Left ventricle myocardium superior (tissue), 1 donor: ENCODE measurements around the gene IFNK. TPM values are rescaled to one million over a fixed set of nuclear protein-coding genes. Genes with fewer than 3 reads are reported as not detected.
"Not testable (repeated sequence)": the region's sequence is repeated elsewhere in the genome, so short reads cannot be mapped to it uniquely, and the experiment has no call there.

Experiments used
- ATAC-seq: fragments of 200-7000 bp; cut with Tn5 transposase; one replicate; pipeline ENCODE4 v1.9.1; 2020; ENCODE audit warnings: mild to moderate bottlenecking, moderate library complexity
- DNase-seq: peaks from one replicate; pipeline ENCODE4 v3.0.0-alpha.2; 2020
- intact Hi-C: fragments of 100-400 bp; cut with micrococcal nuclease; formaldehyde crosslinking; loops from one replicate; pipeline ENCODE4 v1.11.0; 2022
- long read RNA-seq: library from polyadenylated mRNA; unstranded; transcript quantifications from one replicate; pipeline ENCODE4 v2.0.0, GENCODE V29; 2021
- total RNA-seq: library from RNA; stranded (reverse); fragmentation: NEBNext Ultra II Directional; extraction: Animal tissue kit (Norgen Biotek cat#: 25700); gene quantifications from one replicate; pipeline ENCODE4 v1.2.1, GENCODE V29; 2021
- donor health status: DM: no; HTN: yes; CAD: no; lungs with severe emphysema.

IFNK gene, protein sequence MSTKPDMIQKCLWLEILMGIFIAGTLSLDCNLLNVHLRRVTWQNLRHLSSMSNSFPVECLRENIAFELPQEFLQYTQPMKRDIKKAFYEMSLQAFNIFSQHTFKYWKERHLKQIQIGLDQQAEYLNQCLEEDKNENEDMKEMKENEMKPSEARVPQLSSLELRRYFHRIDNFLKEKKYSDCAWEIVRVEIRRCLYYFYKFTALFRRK
- not detected for total RNA-seq
- long read RNA-seq = 0 reads

- no peak for DNase-seq
- intact Hi-C loops = no loop called here
- ATAC-seq = no peak
Measured at GRCh38 chr9:27524236-27524635, at the start of gene IFNK. Gene IFNK, plus strand, starts transcription at chr9:27524290. Its CDS starts 47 bp downstream, at chr9:27524337.

DNA sequence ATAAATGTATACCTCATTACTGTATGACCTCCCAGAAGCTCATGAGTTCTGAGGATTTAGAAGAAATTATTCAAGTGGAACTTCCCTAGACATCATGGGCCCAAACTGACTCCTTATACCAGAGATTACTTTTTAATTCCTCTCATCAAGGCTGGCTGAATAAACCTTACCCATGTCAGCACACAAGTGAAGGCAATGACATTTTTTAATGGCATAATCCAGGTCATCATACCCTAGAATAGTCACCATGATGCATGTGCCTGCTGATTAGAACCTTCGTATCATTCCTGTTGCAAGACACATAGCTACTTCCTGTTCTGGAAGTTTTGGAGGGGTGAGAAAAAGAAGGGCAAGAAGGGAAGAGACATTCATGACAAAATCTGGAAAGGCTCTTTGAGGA is 49.8 kb upstream of the IFNK start:
- intact Hi-C loops = loop anchor here (10.0 kb wide), 1 partner anchor 90 kb away; no protein-coding TSS in a partner anchor
- DNase-seq (no peak), ATAC-seq (peak; percentile 33)

GRCh38 chr9:27475057-27475595 is 49.0 kb upstream of the IFNK start:
- DNase-seq (peak; percentile 32), ATAC-seq (peak; percentile 59)
- intact Hi-C loops = loop anchor here (10.0 kb wide), 1 partner anchor 90 kb away; no protein-coding TSS in a partner anchor

- ATAC-seq (no peak), DNase-seq (no peak)
- intact Hi-C loops = loop anchor here (10.0 kb wide), 1 partner anchor 92 kb away; no protein-coding TSS in a partner anchor
Measured at GRCh38 chr9:27476870-27477515, 47.1 kb upstream of the IFNK start.

DNA sequence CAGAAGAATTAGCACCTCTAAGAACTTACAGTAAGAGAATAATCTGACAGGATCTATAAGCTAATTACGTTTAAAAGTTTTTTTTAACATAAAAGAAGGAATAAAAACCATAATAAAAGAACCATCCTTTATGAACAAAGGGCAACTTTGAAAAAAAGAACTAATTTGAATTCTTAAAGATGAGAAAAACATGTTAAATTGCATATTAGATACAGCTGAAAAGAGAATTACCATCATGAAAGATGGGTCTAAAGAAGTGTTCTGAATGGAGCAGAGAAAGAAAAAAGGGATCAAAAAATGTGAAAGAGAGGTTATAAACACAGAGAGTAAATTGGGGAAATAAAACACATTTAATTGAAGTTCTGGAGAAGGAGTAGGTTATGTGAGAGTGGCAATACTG is 45.8 kb upstream of the IFNK start:
- DNase-seq (no peak), ATAC-seq (no peak)
- intact Hi-C loops = loop anchor here (10.0 kb wide), 1 partner anchor 94 kb away; no protein-coding TSS in a partner anchor

GRCh38 chr9:27482709-27483108 is 41.4 kb upstream of the IFNK start:
- DNase-seq (no peak), ATAC-seq (no peak)
- intact Hi-C loops = no loop called here

- DNase-seq (no peak), ATAC-seq (no peak)
- intact Hi-C loops = no loop called here
Measured at GRCh38 chr9:27483576-27483975, 40.5 kb upstream of the IFNK start.

DNA sequence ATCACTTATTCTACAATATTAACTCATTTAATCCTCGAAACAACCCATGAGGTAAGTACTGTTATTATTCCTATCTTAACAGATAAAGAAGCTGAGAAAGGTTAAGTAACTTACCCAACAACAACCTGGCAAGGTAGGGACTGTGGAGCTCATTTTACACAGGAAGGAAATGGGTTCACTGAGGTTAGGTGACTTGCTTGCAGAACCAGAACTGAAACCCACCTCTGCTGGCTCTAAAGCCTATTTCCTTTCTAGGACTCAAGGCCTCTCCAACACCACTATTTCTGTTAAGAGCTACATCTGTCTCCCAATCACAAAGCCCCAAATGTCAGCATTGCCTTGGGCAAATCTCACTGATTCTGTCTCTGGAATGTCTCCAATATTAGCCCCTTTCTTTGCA is 38.9 kb upstream of the IFNK start:
- intact Hi-C loops = no loop called here
- ATAC-seq = no peak

DNA sequence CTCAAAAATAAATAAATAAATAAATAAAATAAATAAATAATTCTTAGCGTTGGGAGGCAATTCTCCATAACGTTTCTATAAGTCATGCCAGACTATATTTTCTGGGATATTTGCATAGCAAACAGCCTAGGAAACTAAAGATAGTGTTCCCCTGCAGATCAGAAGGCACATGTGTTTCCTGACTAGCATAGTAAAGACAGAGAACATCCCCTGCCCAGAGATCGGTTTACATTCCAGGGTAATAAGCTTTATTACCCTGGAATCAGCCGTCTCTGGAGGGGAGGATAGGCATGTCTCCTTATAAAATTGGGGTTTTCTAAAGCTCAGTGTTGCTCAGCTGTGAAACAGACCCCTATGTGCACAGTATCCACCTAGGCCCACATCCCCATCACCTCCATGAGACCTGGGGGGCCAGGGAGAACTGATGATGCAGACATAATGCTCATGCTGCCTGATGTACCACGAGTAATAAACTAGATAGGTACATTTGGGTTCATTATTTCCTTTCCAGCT is 36.9 kb upstream of the IFNK start:
- ATAC-seq (no peak), DNase-seq (no peak)
- intact Hi-C loops = no loop called here

More for the DNA sequence above, 38.9 kb upstream of the IFNK start:
- DNase-seq = no peak

DNA sequence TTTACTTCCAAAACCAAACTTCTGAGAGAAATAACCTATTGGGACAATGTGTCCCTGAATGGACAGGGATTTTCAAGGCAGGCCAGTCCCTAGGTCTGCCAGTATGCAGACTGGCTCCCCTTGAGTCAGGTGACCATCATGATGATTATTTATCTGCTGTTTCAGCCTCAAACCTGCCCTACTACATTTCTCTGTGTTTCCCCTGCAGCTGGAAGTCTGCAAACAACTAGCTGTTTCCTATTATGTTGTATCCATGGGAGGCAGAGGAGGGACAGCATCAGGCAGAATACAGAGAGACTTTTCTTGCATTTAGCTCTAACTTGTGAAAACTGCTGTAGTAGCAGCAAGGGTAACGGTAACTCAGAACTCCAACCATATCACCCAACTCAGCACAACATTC is 36.2 kb upstream of the IFNK start:
- intact Hi-C loops = no loop called here
- DNase-seq = no peak
- no peak for ATAC-seq

GRCh38 chr9:27489087-27489876 is 34.8 kb upstream of the IFNK start:
- DNase-seq (no peak), ATAC-seq (no peak)
- intact Hi-C loops = no loop called here

GRCh38 chr9:27491154-27491553 is 32.9 kb upstream of the IFNK start:
- no peak for ATAC-seq
- DNase-seq = no peak
- intact Hi-C loops = no loop called here

DNA sequence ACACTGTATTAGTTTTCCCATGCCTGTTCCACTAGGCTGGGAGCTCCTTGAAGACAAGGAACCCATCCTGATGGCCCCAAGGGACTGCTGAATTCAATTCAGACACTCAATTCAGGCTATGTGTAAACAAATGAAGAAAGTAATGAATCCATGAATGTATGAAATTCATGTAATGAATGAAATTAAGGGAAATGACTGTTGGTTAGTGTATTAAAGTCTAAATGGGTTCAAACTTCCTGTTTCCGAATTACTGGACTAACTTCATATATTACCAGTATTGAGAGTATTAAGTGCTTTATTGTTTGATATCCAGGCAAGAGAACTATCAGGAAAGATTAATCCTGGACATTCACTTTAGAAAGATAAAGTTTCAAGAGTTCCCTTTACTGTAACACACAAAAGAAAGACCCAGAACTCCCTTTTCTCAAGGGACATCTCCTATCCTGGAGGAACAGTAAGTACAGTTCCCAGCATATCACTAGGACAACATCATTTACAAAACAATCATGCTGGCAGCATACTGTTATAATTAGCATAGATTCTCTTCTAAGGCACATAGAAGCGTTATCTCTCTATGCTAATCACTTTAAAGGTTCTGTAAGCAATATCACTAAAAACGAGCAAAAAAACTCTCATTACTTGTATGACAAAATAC is 28.5 kb upstream of the IFNK start:
- peak; percentile 72 for ATAC-seq
- intact Hi-C loops = no loop called here
- no peak for DNase-seq

DNA sequence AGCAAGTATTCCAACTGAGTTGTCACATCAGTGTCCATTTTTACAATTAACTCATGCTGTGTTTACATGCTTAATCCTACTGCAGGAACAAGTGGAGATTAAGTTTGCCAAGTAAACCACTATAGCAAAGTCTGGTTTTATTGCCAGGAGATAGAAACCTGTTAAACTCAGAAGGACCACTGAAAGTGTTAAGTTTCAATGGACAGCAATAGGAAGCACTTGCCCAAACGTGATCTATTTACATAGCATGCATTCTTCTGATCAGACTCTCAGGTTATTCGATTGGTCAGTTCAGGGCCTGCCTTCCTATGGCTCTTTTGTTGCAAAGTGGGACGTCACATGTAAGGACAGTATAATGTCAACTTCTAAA is 28.0 kb upstream of the IFNK start:
- ATAC-seq (no peak), DNase-seq (no peak)
- intact Hi-C loops = no loop called here

- DNase-seq (no peak), ATAC-seq (no peak)
- intact Hi-C loops = no loop called here
Measured at GRCh38 chr9:27497883-27498417, 26.1 kb upstream of the IFNK start.

DNA sequence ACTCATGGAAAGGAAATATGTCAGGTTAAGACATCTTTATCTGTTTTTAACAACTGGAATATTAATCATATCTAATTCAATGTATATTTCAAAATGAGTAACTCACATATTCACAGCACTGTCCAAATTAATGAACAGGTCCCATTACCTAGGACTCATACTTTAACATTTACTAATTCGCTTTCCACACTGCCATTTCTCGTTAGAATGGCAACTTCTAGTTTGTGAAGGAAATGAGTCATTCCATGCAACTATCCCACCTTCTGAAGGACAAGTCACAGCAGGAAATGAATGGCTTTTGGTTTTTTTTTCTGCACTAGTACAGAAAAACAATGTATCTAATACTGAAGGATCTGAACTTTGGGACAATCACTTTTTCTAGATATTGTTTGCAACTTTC is 24.6 kb upstream of the IFNK start:
- ATAC-seq = no peak
- no peak for DNase-seq
- intact Hi-C loops = no loop called here

DNA sequence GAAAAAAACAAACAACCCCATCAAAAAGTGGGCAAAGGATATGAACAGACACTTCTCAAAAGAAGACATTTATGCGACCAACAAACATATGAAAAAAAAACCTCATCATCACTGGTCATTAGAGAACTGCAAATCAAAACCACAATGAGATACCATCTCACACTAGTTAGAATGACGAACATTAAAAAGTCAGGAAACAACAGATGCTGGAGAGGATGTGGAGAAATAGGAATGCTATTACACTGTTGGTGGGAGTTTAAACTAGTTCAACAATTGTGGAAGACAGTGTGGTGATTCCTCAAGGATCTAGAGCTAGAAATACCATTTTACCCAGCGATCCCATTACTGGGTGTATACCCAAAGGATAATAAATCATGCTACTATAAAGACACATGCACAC is 23.2 kb upstream of the IFNK start:
- DNase-seq, intact Hi-C loops, ATAC-seq: not testable (repeated sequence)

DNA sequence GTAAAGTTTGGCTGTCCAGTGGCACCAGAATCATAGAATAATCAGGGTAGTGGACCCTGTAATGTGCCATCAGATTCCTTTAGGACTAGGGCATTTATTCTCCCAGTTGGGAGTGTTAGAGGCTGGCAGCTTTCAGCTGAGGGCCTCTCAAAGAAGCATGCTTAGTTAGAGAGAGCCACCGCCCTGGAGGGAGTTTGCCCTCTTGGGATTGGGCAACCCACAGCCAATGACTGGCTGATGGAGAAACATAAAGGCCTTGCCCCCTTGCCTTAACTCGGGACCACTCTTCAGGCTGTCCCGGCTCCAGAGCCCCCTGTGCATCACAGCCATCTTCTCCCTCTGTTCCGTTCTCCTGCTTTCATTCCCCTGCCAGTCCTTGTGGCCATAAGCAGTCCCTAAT is 20.5 kb upstream of the IFNK start:
- intact Hi-C loops = no loop called here
- DNase-seq (no peak), ATAC-seq (no peak)

DNA sequence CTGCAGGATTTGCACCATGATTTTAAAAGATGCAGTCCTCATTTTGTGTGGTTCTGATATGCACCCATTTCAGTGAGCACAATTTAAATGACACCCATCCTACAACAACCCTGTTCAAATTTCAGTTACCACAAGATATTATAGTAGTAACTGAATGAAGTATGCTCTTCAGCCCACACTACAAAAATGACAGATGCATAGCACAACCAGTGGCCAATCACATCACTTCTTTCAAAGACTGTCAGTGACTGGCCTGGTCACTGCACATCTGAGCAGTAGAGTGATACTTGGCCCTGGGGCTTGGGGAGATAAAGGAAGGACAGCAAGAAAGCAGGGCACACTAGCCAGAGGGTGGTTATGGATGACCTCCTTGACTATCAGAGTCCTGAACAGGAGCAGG is 19.8 kb upstream of the IFNK start:
- intact Hi-C loops = no loop called here
- ATAC-seq (no peak), DNase-seq (no peak)
